GM18909 (cell line): ENCODE measurements around the gene LRP1B.
"Not testable (repeated sequence)": the region's sequence is repeated elsewhere in the genome, so short reads cannot be mapped to it uniquely, and the experiment has no call there.

Experiments
- ATAC-seq: cut with Tn5 transposase; IDR thresholded peaks from one replicate; pipeline ENCODE4 v1.9.1; 2021; ENCODE audit warnings: mild to moderate bottlenecking; ENCODE audit not compliant: unreplicated experiment, poor library complexity

LRP1B gene

DNA sequence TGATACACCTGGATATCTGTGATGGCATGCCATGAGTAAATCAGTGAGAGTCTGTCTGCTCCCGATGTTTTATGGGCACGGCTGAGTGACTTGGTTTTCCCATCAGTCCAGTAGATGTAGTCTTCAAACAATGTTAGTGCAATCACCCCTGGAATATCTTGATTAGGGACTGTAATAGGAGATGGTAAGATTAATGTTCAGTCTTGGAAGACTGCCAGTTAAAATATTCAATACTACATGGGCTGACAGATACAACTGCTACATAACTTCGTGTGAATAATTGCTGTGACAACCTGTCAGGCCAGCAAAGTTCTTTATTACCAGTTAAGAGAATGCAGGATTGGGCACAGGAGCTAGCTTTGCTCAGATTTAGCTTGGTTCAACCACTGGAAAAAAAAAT is 1673.3 kb downstream of the LRP1B start:
- no peak for ATAC-seq

DNA sequence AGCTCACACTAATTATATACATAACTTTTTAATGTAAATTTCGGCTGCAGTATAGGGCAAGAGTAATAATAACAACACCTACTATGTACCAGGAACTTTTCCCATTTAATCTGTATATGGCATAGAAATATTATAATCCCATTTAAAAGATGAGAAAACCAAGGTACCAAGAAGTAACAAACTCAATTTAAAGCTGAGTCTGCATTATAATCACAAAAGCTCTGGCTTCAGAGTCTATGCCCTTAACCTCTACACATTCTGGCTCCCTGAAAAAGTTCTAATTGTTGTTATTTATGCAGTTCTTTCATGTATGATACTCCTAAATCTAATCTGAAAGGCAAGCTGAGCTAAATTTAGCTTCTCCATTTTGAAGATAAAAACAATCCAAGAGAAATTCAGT is 1675.5 kb downstream of the LRP1B start:
- ATAC-seq: no peak

- ATAC-seq: no peak
Observed at GRCh38 chr2:140454717-140455116, 1676.1 kb downstream of the LRP1B start.

DNA sequence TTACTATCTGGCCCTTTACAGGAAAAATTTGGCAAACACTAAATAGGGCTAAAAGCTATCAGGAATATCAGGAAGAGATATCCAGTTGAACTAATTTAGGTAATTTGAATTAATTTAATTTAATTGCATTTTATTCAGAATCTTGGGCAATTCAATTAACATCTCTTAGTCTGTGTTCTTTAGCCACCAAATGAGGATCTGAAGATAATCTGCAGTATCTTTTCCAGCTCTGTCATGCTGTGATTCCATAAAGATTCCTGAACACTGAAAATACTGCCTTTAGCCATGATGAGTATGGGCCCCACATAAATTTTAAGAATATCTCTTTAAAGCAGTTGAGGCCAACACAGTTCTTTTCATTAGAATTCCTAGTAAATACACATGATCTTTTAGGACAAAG is 1679.5 kb downstream of the LRP1B start:
- no peak for ATAC-seq

GRCh38 chr2:140442319-140442718 is 1688.5 kb downstream of the LRP1B start:
- no peak for ATAC-seq

GRCh38 chr2:140440815-140441214 is 1690.0 kb downstream of the LRP1B start:
- no peak for ATAC-seq

DNA sequence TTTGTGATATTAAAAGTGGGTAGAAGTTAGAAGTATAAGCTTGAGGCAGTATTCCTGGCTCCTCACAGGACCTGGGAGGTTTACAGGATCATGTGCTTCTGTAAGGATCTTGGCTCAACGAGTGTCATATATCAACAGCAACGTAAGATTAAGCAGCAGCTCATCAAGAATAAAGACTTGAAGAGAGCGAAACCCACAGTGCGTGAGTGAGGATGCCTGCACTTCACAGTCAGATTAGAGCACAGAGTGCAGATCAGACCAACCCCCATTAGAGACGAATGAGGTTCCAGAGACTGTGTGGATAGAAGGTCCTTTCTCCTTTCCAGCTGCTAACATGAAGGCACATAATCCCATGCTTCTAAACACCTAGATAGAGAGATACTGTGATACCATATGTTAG is 1693.9 kb downstream of the LRP1B start:
- no peak for ATAC-seq

- ATAC-seq: not testable (repeated sequence)
Observed at GRCh38 chr2:140427033-140427432, 1703.8 kb downstream of the LRP1B start.

DNA sequence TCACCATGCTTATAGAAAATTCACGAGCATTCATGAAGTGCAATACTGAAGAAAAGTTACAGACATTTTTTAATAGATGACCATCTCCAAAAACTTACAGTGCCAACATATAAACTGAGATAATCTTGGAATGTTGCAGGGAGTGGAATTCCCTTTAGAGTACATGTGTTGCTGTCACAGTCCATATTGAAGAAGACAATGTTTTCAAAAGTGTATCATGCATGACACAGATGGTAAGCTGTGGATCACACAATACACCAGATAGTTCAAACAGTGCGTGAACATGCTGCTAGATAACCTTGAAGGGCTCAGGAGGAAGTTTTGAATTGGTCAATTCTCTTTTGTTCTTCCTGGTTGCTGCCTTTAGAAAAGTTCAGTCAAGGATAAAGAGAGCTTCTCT is 1706.3 kb downstream of the LRP1B start:
- no peak for ATAC-seq

GRCh38 chr2:140422759-140423158 is 1708.1 kb downstream of the LRP1B start:
- ATAC-seq: no peak

DNA sequence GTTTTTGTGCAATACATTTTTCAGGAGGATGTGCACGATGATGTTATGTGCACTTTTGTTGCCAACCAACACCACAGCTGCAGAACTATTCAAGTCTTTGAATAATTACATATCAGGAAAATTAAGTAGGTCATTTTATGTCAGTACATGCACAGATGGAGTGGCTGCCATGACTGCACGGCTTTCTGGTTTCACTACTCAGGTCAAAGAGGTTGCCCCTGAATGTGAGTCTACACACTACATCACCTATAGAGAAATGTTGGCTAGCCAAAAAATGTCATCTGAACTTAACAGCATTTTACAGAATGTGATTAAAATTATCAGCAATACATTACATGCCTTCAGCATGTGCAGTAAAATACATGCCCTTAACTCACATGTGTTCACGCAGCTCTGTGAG is 1713.3 kb downstream of the LRP1B start:
- no peak for ATAC-seq

DNA sequence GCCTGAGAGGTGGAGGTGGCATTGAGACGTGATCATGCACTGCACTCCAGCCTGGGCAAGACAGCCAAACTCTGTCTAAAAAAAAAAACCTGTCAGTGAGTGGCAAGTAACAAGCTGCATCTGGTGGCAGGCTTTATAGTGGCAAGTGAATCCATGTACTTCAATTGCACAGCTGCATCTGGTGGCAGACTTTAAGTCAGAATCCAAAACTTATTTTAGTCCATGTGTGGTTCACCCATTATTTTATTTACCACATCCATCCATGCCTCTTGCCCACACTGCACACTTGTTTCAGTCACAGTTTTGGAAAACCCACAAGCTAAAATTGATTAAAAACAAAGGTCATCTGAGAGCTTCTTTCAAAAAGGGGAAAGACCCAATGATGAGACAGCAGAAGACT is 1714.2 kb downstream of the LRP1B start:
- ATAC-seq: no peak

DNA sequence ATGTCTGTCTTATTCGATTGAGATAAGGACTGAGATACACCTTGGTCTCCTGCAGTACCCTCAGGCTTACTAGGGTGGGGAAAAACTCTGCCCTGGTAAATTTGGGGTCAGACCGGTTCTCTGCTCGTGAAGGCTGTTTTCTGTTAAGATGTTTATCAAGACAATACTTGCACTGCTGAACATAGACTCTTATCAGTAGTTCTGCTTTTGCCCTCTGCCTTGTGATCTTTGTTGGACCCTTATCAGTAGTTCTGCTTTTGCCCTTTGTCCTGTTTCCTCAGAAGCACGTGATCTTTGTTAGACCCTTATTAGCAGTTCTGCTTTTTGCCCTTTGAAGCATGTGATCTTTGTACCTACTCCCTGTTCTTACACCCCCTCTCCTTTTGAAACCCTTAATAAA is 1715.8 kb downstream of the LRP1B start:
- not testable (repeated sequence) for ATAC-seq

DNA sequence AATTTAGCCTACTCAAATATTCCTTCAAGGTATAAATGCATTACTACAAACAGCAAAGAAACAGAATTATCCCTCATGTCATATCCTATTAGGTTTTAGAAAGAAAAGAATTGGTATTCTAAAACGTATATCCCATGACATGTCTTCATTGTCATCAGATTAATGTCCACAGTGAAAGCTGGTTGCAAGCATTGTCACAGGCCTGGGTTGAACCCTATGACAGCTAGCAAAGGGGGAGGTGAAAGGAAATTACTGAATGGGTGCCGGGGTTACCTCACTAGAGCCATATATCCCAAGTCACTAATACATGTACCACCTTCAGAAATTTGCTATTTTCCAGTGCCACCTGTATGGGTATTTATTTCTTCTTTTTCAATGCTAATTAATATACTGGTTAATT is 1720.1 kb downstream of the LRP1B start:
- ATAC-seq: no peak

- ATAC-seq: no peak
Observed at GRCh38 chr2:140401056-140401455, 1729.8 kb downstream of the LRP1B start.

- no peak for ATAC-seq
Observed at GRCh38 chr2:140392824-140393223, 1738.0 kb downstream of the LRP1B start.

DNA sequence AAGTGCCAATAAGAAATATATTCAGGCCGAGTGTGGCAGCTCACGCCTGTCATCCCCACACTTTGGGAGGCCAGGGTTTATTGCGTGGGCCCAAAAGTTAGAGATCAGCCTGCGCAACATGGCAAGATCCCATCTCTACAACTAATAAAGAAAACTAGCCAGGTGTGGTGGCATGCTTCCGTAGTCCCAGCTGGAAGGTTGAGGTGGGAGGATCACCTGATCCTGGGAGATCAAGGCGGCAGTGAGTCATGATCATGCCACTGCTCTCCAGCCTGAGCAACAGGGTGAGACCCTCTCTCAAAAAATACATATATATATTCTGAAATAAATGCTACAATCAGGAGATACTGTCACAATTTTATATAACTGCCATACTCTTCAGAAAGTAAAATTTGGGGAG is 1745.9 kb downstream of the LRP1B start:
- ATAC-seq: no peak

- ATAC-seq: no peak
Observed at GRCh38 chr2:140383781-140384180, 1747.0 kb downstream of the LRP1B start.

GRCh38 chr2:140376686-140377085 is 1754.1 kb downstream of the LRP1B start:
- ATAC-seq: no peak

DNA sequence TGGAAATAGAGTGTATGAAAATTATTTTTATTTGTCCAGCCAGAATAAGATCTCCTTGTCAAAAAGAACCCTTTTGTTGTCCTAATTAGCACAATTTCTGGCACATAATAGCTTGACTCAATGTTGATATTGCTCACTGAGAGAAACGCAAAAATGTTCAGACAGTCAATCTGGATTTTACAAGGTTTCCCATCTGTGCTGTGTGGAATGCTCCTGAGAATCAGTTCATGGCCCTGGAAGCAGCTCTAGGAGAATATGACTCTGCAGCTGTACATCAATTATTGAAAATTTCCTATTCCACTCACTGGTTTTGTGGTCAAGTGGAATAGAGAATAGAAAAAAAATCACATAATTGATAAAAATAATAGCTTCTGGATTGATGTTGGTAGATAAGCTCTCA is 1767.7 kb downstream of the LRP1B start:
- ATAC-seq: no peak

- no peak for ATAC-seq
Observed at GRCh38 chr2:140362361-140362760, 1768.5 kb downstream of the LRP1B start.

DNA sequence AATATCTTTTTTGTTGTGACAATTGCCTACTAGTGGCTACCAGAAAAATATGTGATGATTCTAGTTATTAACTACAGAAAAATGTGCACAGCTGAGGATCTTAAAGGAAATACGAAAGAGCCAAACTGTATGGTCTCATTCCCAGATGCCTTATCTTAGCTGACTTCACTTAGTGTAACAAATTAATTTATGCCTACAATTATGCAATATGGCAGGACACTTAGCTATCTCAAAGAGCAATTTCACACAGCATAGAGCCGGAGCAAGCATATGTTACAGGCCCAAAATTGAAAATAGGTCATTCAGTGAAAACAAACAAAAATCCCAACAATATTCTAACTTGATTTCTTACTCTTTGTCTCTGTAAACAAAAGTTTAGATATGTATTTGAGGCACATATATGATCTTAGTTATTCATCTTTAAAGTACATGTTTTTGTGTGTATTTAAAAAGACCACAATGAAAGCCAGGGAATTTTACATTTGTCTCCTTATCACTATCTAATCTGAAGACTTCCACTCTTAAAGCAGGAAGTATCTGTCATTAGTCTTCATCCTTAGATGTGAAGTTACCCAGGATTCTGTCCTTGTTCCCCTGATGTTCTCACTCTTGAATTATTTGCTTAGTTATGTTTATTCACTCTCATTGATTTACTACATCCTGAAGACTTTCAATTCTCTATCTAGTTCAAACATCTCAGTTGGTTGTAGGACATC is 1771.6 kb downstream of the LRP1B start:
- ATAC-seq: no peak

GRCh38 chr2:140356697-140357096 is 1774.1 kb downstream of the LRP1B start:
- ATAC-seq: no peak
